Activated CD8-positive, alpha-beta memory T cell treated with anti-CD3 and anti-CD28 coated beads, Interleukin-2, amount 50 U/mL, for 48 hours (primary cell): ENCODE measurements around the gene TEX264.
A peak's percentile ranks its signal among the peaks of the same experiment; 100 is the strongest.
"Not testable (repeated sequence)": the region's sequence is repeated elsewhere in the genome, so short reads cannot be mapped to it uniquely, and the experiment has no call there.

Experiments
- DNase-seq: peaks from one replicate; pipeline ENCODE4 v3.0.0-alpha.2; 2020

The TEX264 gene

DNA sequence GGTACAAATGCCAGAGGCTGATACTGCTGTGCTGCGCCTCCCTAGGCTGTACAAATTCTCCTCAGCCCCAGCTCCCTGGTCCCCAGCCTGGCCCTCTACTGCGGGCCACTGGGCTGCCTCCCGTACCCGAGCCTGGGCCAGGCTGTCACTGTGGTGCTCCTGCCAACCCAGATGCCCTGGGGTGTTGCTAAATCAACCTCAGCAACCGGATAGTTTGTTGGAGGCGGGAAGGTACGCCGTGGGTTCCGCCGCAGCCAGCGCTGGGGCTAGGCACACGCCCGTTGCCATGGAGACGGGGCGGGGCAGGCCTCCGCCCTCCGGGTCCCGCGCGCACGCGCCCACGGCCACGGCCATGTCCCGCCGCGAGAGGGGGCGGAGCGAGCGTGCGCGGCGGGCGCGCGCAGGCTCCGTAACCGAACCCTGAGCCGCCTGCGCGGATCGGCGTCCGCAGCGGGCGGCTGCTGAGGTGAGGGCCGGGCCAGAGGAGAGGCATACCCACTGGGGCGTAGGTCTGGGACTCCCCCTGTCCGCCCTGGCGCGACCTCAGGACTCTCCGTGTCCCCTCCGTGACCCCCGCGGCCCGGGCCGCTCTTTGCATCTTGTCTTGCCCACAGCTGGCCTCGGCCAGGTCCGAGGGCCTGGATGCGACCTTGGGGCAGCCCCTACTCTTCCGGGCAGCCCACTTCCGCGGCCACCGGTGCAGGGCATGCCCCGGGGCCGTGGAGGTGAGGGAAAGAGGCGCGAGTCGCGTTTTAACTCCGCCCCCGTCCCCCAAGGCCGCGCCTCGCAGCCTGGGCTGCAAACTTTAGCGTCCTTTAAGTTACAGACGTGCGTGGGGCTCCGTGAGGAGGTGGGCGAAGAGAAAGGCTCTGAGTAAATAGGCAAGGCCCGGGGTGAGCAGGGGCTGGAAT, at the start of gene TEX264:
TSS of gene TEX264 (plus strand) at position 430 of the 911 bp plus-strand sequence. CDS start 3,053 bp downstream, outside the sequence.
- DNase-seq = peak; percentile 95

- no peak for DNase-seq
Observed at GRCh38 chr3:51622413-51622812, 48.6 kb upstream of the TEX264 start.

DNA sequence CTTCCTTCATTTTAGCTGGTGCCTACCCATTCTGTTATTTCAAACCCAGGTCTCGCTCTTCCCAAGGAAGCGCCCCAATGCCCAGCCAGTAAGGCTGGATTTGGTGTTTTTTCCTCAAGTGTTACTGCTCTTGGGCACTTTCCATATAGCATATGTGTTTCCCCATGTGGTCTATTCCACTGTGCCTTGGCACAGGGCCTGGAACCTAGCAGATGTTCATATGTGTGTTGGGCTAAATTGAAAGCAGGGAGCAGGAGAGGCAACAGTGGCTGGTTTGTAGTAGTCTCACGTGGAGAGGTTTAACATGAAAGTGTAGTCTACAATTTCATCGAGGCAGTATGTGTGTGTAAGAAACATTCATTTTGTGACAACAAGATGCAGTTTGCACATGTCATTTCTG, 48.2 kb upstream of the TEX264 start:
- no peak for DNase-seq

GRCh38 chr3:51630513-51630912, 40.5 kb upstream of the TEX264 start:
- no peak for DNase-seq

- no peak for DNase-seq
Observed at GRCh38 chr3:51637144-51637940, 33.7 kb upstream of the TEX264 start.

GRCh38 chr3:51637941-51638471, 33.0 kb upstream of the TEX264 start:
- no peak for DNase-seq

GRCh38 chr3:51642462-51642861, 28.6 kb upstream of the TEX264 start:
- DNase-seq = no peak

DNA sequence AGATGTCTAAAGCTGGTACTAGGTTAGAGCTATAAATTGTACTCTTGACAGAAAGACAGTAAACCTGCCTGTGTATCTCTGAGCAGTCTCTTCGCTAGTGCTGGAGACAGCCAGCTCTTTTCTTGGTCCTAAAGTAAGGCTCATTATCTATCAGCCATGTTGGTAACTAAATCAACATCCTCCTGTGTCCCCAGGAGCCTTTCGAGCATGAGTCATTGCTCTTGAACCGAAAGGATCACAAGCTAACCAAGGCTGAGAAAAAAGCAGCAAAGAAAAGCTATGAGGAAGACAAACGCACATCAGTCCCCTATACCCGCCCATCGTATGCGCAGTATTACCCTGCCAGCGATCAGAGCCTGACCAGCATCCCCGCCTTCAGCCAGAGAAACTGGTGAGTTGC, 25.0 kb upstream of the TEX264 start:
- DNase-seq = no peak

GRCh38 chr3:51652103-51652502, 18.9 kb upstream of the TEX264 start:
- DNase-seq = not testable (repeated sequence)

GRCh38 chr3:51653409-51653808, 17.6 kb upstream of the TEX264 start:
- DNase-seq = not testable (repeated sequence)

- DNase-seq = no peak
Observed at GRCh38 chr3:51657234-51657633, 13.8 kb upstream of the TEX264 start.

GRCh38 chr3:51659942-51660341, 11.1 kb upstream of the TEX264 start:
- DNase-seq = no peak

- DNase-seq = no peak
Observed at GRCh38 chr3:51662456-51662855, 8.6 kb upstream of the TEX264 start.

GRCh38 chr3:51668756-51669155, 2.3 kb upstream of the TEX264 start:
- no peak for DNase-seq

DNA sequence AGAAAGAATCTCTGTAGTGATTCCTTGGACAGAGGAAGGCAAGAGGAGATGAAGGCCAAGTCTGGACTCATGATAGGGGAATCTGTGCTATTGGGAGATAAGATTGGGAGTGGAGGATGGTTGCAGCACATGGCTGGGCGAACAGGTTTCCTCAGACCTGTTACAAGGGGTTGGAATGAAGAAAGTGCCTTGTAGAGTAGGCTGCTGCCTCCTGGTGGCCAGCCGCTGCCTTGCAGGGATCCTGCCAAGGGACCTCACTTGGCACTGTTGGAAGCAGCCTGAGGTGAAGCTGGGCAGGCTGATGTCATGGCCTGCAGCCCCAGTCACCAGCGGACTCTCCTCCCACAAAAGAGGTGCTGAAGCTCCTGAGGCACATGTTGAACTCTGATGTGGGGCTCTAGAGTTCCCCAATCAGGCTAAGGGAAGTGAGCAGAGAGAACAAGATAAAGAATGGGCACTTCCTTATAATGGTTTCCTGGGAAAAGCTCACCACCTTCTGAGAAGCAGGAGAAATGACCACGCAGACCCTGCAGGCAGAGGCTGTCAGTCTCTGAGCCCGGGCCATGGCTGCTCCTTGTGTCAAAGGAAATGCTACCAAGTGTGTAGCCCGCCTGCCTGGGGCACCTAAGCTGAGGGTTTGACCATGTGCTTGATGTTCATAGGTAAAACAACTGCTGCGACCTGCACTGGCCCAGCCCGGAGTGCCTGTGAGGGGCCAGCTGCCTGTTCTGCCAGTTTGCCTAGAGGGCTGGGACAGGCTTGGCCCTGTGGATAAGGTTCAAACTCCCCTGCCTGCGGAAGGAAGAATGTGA, 1.6 kb upstream of the TEX264 start:
- DNase-seq = peak; percentile 91

DNA sequence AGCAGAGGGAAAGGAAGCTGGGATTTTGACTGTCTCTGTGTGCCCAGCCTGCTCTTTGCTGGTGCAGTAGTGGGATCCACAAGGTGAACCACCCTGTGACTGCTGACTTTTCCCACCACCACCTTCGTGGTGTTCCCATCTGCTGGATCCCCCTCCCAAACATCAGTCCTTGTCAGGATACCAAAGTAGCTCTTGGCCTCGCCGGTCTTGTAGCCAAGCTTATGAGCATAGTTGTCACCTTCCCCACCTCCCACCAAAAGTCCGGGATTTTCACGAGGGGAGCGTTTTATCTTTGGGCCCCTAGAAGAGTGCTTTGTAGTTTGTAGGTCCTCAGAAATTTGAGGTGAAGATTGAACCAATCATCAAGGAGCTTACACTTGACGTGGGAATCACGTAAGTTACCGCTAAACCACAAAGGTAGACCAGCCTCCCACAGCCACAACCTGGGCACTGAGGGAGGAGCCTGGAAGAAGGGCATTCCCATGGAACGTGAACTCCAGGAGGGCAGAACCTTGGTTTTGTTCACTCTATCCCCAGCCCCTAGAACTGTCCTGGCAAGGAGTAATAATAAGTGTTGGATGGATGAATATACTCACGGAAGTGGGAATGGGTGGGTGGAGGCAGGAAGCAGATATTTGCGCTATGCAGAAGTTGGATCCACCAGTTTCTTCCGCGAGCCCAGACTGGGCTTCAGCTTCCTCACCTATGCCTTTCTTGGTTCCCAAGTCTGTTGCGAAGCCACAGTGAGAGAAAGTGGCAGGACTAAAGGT, 814 bp upstream of the TEX264 start:
- DNase-seq = no peak

GRCh38 chr3:51671734-51672475, 853 bp downstream of the TEX264 start:
- peak; percentile 80 for DNase-seq

DNA sequence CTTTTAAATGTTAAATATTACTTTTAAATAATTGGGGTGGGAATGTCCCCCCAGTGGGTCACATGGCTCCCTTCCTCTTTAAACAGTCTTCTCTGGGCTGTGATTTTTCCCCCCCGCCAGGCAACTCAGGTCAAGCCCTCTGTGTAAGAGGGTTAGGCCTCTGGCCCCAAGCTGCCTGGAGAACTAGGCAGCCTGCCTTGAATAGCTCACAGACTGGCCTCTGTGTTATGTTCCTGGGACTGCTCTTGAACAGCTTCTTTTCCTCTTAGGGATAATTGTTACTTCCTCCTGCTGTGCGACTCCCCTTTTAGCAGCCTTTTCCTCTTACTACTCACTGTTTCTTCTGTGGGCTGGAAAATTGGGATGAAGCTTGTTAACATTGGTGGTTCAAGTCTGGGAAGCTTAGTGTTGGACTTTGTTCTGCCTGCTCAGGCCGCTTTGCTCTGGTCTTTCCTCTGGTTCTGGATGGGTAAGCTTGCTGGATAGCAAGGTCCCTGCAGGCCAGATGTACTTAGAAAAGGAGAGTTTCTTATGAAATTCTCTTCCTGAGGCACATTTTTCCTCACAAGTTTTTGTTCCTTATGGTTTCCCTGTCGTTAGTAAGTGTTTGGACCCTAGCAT, 2.2 kb downstream of the TEX264 start:
- DNase-seq = no peak

GRCh38 chr3:51673802-51674654, 3.0 kb downstream of the TEX264 start:
- no peak for DNase-seq

GRCh38 chr3:51675201-51675611, 4.2 kb downstream of the TEX264 start:
- DNase-seq = no peak
